Left ventricle myocardium inferior (tissue), 1 donor: Measurements from ENCODE around the gene ZNF322. TPM values are rescaled to one million over a fixed set of nuclear protein-coding genes. Genes with fewer than 3 reads are reported as not detected.
A peak's percentile ranks its signal among the peaks of the same experiment; 100 is the strongest.
"Not testable (repeated sequence)": the region's sequence is repeated elsewhere in the genome, so short reads cannot be mapped to it uniquely, and the experiment has no call there.

Source experiments
- DNase-seq: peaks from one replicate; pipeline ENCODE4 v3.0.0-alpha.2; 2020
- H3K27ac ChIP-seq: fragments of 200-600 bp; replicated peaks from 2 replicates; pipeline ENCODE4 v1.8.0; 2021
- H3K27me3 ChIP-seq: fragments of 200-600 bp; 2 replicates; pipeline ENCODE4 v1.8.0; 2021; ENCODE audit warnings: low read depth
- H3K36me3 ChIP-seq: fragments of 200-600 bp; 2 replicates; pipeline ENCODE4 v1.8.0; 2021
- H3K4me1 ChIP-seq: fragments of 200-600 bp; 2 replicates; pipeline ENCODE4 v1.8.0; 2021
- H3K4me3 ChIP-seq: fragments of 200-600 bp; 2 replicates; pipeline ENCODE4 v1.8.0; 2021; ENCODE audit warnings: mild to moderate bottlenecking, moderate library complexity
- H3K9me3 ChIP-seq: fragments of 200-600 bp; replicated peaks from 2 replicates; pipeline ENCODE4 v1.8.0; 2021
- intact Hi-C: fragments of 100-400 bp; cut with micrococcal nuclease; formaldehyde crosslinking; loops from one replicate; pipeline ENCODE4 v1.11.0; 2022
- long read RNA-seq: library from polyadenylated mRNA; unstranded; transcript quantifications from one replicate; pipeline ENCODE4 v2.0.0, GENCODE V29; 2021
- total RNA-seq: library from RNA; stranded (reverse); fragmentation: NEBNext Ultra II Directional; extraction: Animal tissue kit (Norgen Biotek cat#: 25700); gene quantifications from one replicate; pipeline ENCODE4 v1.2.1, GENCODE V29; 2021
- TF ChIP-seq, protein P1 (sequence below): fragments of 200-600 bp; IDR thresholded peaks from 2 replicates; pipeline ENCODE4 v1.8.0; 2021; ENCODE audit warnings: antibody characterized with exemption, mild to moderate bottlenecking, borderline replicate concordance
- donor health status: DM: no; HTN: yes; CAD: no; lungs with severe emphysema.

ZNF322 gene, protein sequence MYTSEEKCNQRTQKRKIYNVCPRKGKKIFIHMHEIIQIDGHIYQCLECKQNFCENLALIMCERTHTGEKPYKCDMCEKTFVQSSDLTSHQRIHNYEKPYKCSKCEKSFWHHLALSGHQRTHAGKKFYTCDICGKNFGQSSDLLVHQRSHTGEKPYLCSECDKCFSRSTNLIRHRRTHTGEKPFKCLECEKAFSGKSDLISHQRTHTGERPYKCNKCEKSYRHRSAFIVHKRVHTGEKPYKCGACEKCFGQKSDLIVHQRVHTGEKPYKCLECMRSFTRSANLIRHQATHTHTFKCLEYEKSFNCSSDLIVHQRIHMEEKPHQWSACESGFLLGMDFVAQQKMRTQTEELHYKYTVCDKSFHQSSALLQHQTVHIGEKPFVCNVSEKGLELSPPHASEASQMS
- total RNA-seq: 12.9 TPM
- long read RNA-seq, full-length matches to known transcripts: 25 of 26 reads
- long read RNA-seq, partial matches to known transcripts: 0 of 26 reads
- long read RNA-seq, other reads (novel, unspliced or antisense): 1 of 26 reads

DNA sequence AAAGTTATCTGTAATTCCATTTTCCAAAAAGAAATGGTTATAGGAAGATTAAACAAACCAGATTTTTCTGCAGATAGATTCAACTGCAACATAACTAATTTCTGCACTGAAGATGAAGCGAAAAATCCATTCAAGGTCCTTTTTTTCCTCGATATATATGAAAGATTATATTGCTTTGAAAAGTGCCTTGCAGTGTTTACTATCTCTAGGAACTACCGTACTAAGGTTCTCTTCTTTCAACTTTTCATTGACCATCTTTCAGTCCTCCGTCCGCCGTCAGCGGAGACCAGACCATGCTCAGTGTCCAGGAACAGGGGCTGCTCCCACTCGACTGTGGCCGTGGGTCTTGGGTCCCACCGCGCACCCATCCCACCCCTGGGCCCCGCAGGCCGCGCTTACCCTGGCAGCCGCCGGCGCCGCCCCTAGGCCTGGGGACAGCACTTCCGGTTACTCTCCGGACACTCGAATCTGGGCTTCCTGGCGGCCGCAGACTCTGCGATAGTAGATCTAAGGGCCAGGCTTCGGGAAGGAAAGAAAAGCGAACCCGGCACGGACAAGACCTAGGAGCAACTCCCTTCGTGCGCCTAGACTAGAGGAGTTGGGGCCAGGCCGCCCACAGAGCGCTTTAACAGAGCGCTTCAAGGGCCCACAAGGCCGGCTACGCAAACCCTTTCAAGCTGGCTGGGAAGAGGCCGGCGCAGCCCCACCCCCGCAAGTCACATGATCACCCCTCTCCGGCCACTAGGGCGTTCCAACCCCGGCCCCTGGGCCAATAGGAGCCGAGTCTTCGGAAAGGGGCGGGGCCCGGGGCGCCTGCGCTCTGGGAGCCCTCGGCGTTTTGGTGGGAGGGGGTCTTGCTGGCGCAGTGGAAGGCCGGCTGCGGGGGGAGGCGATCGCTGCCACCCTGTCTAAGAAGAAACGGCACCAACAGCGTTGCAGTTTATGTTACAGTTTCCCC lies at the start of gene ZNF322:
ZNF322 (minus strand) TSS at position 705 of the 958 bp plus-strand sequence. CDS start 21,193 bp downstream, outside the sequence.
- Histone ChIP-seq H3K27ac (peak within 1 kb of the TSS; percentile 90), H3K9me3 (no peaks in the 10 kb centered on the region), H3K27me3 (peaks cover 16% of the 10 kb centered on the region), H3K36me3 (peaks cover 25% of the 10 kb centered on the region), H3K4me1 (peaks cover 48% of the 10 kb centered on the region), H3K4me3 (peak within 1 kb of the TSS; percentile 89)
- intact Hi-C loops: no loop called here
- TF ChIP-seq, protein P1, sequence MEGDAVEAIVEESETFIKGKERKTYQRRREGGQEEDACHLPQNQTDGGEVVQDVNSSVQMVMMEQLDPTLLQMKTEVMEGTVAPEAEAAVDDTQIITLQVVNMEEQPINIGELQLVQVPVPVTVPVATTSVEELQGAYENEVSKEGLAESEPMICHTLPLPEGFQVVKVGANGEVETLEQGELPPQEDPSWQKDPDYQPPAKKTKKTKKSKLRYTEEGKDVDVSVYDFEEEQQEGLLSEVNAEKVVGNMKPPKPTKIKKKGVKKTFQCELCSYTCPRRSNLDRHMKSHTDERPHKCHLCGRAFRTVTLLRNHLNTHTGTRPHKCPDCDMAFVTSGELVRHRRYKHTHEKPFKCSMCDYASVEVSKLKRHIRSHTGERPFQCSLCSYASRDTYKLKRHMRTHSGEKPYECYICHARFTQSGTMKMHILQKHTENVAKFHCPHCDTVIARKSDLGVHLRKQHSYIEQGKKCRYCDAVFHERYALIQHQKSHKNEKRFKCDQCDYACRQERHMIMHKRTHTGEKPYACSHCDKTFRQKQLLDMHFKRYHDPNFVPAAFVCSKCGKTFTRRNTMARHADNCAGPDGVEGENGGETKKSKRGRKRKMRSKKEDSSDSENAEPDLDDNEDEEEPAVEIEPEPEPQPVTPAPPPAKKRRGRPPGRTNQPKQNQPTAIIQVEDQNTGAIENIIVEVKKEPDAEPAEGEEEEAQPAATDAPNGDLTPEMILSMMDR: peak; percentile 13
- DNase-seq: peak; percentile 95

DNA sequence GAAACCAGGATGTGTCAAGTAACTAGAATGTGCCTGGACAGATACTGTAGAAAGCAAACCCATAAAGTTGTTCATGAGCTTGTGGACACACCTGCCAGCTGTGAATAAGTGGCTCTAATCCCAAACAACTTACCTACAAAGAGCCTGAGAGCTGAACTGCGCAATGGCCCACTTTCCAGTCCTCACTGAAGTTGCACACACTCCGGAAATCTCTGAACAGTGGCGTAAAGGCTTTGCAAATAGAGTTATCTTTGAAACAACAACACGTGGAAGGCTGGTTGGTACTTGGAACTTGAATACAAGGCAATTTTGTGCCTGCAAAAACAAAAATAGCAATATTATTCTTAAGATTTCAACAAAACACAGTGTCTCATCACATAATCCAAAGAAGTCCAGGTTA lies 46.2 kb upstream of the ZNF322 start:
- intact Hi-C loops, H3K4me3 ChIP-seq, H3K9me3 ChIP-seq, H3K27me3 ChIP-seq, H3K36me3 ChIP-seq, DNase-seq, H3K27ac ChIP-seq, H3K4me1 ChIP-seq: not testable (repeated sequence)

DNA sequence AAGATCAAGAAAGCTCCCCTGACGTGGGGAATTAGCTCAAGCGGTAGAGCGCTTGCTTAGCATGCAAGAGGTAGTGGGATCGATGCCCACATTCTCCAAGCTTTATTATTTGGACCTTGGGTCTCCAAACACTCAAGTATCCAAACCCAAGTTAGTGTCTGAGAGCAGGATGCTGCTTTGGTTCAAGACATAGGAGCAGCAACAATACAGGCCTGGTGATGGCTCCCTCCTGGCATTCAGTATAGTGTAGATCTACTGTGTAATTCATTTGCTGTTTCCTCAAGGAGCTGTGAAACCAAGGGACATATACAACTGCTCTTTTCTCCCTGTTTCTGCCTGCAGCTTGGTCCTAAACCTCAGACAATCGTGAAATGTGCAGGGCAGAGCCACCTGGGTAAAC lies 45.8 kb upstream of the ZNF322 start:
- H3K27ac ChIP-seq, H3K4me1 ChIP-seq, H3K36me3 ChIP-seq, H3K4me3 ChIP-seq, DNase-seq, H3K27me3 ChIP-seq, H3K9me3 ChIP-seq, intact Hi-C loops: not testable (repeated sequence)

DNA sequence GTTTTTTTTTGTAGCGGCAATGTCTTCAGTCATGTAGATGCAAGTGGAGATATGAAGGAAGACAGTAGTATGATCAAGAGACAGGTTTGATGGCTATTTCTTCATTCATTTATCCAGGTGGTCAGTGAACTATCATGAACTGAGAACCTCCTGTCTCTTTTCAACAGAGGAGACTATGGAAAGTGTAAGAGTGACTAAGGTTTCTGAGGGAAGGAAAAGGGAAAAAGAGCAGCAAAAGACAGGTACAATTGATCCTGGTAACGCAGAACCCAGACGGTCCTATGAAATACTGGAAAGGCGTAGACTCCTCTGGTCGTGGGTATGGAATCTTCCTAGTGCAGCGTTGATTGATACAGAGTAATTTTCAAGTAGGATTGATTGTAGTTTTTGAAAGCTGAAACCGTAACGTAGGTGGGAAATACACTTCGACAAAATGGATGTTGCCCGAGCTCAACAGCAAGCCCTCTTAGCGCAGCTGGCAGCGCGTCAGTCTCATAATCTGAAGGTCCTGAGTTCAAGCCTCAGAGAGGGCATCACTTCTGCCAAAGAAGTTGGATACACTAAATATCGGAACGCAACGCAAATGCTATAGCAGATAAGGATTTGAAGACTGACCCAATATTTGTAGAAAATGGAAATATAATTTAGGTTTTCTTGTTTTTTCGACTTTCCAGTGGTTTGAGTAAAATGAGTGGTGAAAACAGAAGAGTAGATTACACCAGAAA lies 41.6 kb upstream of the ZNF322 start:
- H3K27me3 ChIP-seq, H3K27ac ChIP-seq, DNase-seq, intact Hi-C loops, H3K4me3 ChIP-seq, H3K36me3 ChIP-seq, H3K4me1 ChIP-seq, H3K9me3 ChIP-seq: not testable (repeated sequence)

DNA sequence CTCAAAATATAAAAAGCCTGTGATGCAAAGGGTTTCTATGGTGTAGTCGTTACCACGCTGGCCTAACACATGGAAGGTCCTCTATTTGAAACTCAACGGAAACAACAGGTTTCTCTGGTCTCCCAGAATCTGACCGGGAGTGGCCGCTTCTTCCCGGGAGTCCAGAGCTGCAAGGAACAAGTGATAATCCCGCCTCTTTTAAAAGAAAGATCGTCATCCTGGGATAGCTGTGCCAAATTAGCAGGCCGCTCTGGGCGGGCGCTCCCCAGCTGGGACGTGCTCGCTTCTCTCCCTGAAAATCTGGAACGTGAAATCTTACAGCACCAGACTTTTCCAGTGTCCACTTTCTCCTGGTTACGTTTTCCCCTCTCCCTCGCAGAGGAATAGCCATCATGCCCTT lies 38.0 kb upstream of the ZNF322 start:
- intact Hi-C loops, H3K36me3 ChIP-seq, H3K27me3 ChIP-seq, H3K9me3 ChIP-seq, H3K4me1 ChIP-seq, H3K4me3 ChIP-seq, DNase-seq, H3K27ac ChIP-seq: not testable (repeated sequence)

DNA sequence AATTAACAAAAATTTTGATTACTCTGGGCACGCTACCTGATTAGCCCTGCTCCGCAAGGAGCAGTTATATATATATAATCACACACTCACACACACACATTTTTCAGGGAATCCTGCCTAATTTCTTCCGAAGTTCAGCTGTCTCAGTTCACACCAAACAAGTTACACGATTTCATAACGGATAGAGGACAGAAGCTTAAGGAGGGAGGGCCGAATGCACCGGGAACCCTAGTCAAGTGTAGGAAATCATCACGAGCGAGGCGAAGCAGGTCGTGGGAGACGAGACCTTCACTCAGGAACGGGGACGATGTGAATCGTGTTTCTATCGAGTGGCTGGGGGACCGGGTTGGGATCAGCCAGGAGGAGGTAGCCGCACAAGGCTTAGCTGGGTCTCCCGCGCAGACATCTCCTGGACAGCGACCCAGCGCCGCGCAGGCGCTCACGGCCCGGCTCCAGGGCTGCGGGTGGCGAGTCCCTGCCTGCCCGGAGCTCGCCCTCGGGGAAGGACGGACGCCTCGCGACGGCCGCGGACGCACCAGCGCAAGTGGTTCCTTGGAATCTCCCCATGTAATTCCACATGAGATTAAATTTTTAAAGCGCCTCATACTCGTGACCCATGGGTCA lies 29.9 kb upstream of the ZNF322 start:
- H3K36me3 ChIP-seq, H3K4me1 ChIP-seq, H3K27ac ChIP-seq, DNase-seq, H3K9me3 ChIP-seq, intact Hi-C loops, H3K4me3 ChIP-seq, H3K27me3 ChIP-seq: not testable (repeated sequence)

DNA sequence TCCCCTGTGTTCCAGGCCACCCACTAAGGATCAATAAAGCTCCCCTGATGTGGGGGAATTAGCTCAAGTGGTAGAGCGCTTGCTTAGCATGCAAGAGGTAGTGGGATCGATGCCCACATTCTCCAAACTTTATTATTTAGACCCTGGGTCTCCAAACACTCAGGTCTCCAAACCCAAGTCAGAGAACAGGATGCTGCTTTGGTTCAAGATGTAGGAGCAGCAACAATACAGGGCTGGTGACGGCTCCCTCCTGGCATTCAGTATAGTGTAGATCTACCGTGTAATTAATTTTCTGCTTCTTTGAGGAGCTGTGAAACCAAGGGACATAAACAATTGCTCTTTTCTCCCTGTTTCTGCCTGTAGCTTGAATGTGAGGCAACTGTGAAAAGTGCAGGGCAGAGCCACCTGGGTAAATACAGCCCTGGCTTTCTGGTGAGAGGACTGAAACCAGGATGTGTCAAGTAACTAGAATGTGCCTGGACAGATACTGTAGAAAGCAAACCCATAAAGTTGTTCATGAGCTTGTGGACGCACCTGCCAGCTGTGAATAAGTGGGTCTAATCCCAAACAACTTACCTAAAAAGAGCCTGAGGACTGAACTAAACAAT lies 23.0 kb upstream of the ZNF322 start:
- H3K27me3 ChIP-seq, intact Hi-C loops, H3K36me3 ChIP-seq, H3K4me1 ChIP-seq, H3K27ac ChIP-seq, H3K4me3 ChIP-seq, H3K9me3 ChIP-seq, DNase-seq: not testable (repeated sequence)

DNA sequence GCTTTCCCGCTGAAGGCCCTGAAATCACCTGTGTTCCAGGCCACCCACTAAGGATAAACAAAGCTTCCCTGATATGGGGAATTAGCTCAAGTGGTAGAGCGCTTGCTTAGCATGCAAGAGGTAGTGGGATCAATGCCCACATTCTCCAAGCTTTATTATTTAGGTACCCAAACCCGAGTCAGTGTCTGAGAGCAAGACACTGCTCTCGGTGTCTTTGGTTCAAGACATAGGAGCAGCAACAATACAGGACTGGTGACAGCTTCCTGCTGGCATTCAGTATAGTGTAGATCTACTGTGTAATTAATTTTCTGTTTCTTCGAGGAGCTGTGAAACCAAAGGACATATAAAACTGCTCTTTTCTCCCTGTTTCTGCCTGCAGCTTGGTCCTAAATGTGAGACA lies 13.7 kb upstream of the ZNF322 start:
- H3K4me1 ChIP-seq, intact Hi-C loops, DNase-seq, H3K27ac ChIP-seq, H3K36me3 ChIP-seq, H3K27me3 ChIP-seq, H3K9me3 ChIP-seq, H3K4me3 ChIP-seq: not testable (repeated sequence)

DNA sequence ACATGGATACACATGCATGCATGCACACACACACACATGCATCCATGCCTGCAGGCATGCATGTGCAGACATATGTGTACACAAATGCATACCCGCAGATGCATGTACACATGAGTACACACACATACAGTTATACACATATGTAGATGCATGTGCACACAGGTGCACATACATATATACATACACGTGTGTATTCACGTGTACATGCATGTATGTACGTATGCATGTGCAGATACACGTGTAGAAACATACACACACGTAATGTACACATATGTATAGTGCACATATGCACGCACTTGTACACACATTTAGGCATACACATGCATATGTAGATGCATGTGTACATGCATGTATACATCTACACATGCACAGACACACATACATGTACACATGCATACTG lies 11.0 kb upstream of the ZNF322 start:
- intact Hi-C loops: not testable (repeated sequence)
- H3K27me3 ChIP-seq: peaks cover 20% of the 10 kb centered on the region

DNA sequence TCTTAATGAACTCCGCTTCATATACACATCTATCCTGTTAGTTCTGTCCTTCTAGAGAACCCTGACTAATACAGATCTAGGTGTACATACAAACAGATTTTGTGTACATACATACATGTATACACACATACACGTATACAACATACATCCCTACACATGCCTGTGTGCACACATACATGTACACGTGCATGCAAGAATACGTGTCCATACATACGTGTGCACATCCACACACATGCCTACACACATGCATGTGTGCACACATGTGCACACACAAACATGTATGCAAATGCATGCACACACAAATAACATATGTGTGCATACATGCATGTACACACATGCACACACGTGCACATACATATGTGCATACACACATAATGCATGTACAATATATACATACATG lies 10.5 kb upstream of the ZNF322 start:
- H3K4me1 ChIP-seq, intact Hi-C loops: not testable (repeated sequence)

More for the DNA sequence above, 11.0 kb upstream of the ZNF322 start:
- not testable (repeated sequence) for H3K4me1 ChIP-seq, H3K27ac ChIP-seq, H3K4me3 ChIP-seq, DNase-seq, H3K36me3 ChIP-seq, H3K9me3 ChIP-seq

More for the DNA sequence above, 10.5 kb upstream of the ZNF322 start:
- H3K27me3 ChIP-seq: peaks cover 25% of the 10 kb centered on the region
- not testable (repeated sequence) for H3K27ac ChIP-seq, H3K9me3 ChIP-seq, H3K4me3 ChIP-seq, DNase-seq, H3K36me3 ChIP-seq
